ENCODE measurements around the gene MPO. TPM values are rescaled to one million over a fixed set of nuclear protein-coding genes. Genes with fewer than 3 reads are reported as not detected.

The MPO gene
- total RNA-seq, 1 donor from 2014 or later = not detected

GRCh38 chr17:58272367-58273280 is 8.1 kb downstream of the MPO start:
- no peaks in the 10 kb centered on the region for H3K36me3 ChIP-seq
- TF ChIP-seq, protein P1, sequence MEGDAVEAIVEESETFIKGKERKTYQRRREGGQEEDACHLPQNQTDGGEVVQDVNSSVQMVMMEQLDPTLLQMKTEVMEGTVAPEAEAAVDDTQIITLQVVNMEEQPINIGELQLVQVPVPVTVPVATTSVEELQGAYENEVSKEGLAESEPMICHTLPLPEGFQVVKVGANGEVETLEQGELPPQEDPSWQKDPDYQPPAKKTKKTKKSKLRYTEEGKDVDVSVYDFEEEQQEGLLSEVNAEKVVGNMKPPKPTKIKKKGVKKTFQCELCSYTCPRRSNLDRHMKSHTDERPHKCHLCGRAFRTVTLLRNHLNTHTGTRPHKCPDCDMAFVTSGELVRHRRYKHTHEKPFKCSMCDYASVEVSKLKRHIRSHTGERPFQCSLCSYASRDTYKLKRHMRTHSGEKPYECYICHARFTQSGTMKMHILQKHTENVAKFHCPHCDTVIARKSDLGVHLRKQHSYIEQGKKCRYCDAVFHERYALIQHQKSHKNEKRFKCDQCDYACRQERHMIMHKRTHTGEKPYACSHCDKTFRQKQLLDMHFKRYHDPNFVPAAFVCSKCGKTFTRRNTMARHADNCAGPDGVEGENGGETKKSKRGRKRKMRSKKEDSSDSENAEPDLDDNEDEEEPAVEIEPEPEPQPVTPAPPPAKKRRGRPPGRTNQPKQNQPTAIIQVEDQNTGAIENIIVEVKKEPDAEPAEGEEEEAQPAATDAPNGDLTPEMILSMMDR (IDR thresholded peaks at IDR 0.05) = no peak
- TF ChIP-seq POLR2A (IDR thresholded peaks at IDR 0.05) (no peak), POLR2AphosphoS5 (IDR thresholded peaks at IDR 0.05; ENCODE audit: insufficient read depth in 1 of 2, low read depth in 1 of 2) (no peak)
- no peaks in the 10 kb centered on the region for H3K4me1 ChIP-seq
- no peaks in the 10 kb centered on the region for H3K27me3 ChIP-seq
- H3K9me3 ChIP-seq = no peaks in the 10 kb centered on the region
- H3K4me3 ChIP-seq = no peak overlapping the region
- DNase-seq (ENCODE audit: extremely low spot score in 2 of 2) = no peak
- no peak overlapping the region for H3K27ac ChIP-seq
- intact Hi-C loops (cut with DNase I) = no loop called here

DNA sequence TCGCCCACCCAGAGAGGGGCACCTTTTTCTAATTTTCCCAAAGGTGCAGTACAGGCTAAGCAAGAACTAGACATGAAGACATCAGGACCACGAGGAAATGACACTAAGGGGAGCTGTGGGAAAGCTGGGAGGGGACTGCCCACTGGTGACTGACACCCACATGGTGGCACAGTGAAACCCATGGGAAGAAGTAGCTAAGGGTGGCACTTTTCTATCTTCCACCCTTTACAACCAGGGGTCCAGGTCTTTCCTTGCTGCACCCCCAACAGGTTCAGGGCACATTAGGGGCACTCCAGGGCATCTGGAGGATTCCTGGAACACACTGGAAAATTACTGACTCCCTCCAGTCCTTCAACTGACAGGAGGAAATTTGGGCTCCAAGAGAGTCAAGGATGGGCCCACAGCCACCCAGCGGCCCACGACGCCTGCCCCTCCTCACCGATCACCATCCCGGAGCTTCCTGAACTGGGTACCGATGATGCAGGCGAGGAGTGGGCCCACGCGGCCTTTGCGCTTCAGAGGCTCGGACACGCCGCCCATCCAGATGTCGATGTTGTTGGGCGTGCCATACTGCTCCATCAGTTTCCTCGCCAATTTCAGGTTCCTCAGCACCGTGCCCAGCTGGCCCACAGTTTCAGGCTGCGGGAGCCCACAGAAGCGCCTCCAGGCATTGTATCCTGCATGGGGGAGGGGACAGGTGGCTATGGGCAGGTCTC is 9.4 kb downstream of the MPO start:
- no peak for TF ChIP-seq POLR2AphosphoS5 (IDR thresholded peaks at IDR 0.05; ENCODE audit: insufficient read depth in 1 of 2, low read depth in 1 of 2)
- TF ChIP-seq, protein P1 (IDR thresholded peaks at IDR 0.05) = no peak
- TF ChIP-seq POLR2A (IDR thresholded peaks at IDR 0.05) = no peak
- no peaks in the 10 kb centered on the region for H3K27me3 ChIP-seq
- H3K9me3 ChIP-seq = no peaks in the 10 kb centered on the region
- H3K36me3 ChIP-seq = no peaks in the 10 kb centered on the region
- DNase-seq (ENCODE audit: extremely low spot score in 2 of 2) = no peak
- no peak overlapping the region for H3K27ac ChIP-seq
- H3K4me3 ChIP-seq = no peak overlapping the region
- intact Hi-C loops (cut with DNase I) = no loop called here
- H3K4me1 ChIP-seq = no peaks in the 10 kb centered on the region

DNA sequence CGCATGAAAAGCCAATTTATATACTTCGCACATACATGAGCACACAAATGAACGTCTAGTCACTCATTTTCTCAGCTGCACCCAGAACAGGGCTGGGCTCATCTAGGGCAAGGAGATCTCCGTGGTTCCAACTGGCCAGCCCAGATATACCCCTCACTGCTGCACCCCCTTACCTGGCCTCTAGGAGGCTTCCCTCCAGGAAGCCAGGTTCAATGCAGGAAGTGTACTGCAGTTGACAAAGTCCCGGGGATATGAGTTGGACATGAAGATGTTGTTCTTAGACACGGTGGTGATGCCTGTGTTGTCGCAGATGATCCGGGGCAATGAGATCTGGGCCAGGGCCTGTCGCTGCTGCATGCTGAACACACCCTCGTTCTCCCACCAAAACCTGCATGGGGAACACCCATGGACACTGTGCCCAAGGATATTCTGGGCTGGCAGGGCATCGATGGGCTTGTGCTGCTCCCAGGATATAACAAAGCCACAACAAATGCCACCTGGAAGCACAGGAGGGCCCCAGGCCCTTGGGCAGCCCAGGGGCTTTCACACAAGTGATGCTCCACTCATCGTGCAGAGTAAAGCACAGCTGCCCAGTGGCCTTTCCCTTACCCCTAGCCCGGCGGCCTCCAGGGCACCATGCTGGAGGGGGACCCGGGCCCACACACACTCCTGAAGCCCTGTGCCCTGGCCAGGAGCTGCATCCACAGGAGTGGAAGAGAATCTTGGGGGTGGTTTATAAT is 10.1 kb downstream of the MPO start:
- intact Hi-C loops (cut with DNase I) = no loop called here

GRCh38 chr17:58269557-58270291 is 11.0 kb downstream of the MPO start:
- no peak overlapping the region for H3K4me3 ChIP-seq
- no peaks in the 10 kb centered on the region for H3K9me3 ChIP-seq
- H3K36me3 ChIP-seq = no peaks in the 10 kb centered on the region
- H3K27me3 ChIP-seq = no peaks in the 10 kb centered on the region
- H3K4me1 ChIP-seq = no peaks in the 10 kb centered on the region
- no peak for DNase-seq (ENCODE audit: extremely low spot score in 2 of 2)
- TF ChIP-seq POLR2AphosphoS5 (IDR thresholded peaks at IDR 0.05; ENCODE audit: insufficient read depth in 1 of 2, low read depth in 1 of 2) = no peak
- no peak for TF ChIP-seq POLR2A (IDR thresholded peaks at IDR 0.05)
- TF ChIP-seq, protein P1 (IDR thresholded peaks at IDR 0.05) = no peak
- intact Hi-C loops (cut with DNase I) = no loop called here
- H3K27ac ChIP-seq = no peak overlapping the region

More for the DNA sequence above, 10.1 kb downstream of the MPO start:
- Histone ChIP-seq H3K9me3 (no peaks in the 10 kb centered on the region), H3K27ac (no peak overlapping the region), H3K36me3 (no peaks in the 10 kb centered on the region), H3K27me3 (no peaks in the 10 kb centered on the region), H3K4me1 (no peaks in the 10 kb centered on the region), H3K4me3 (no peak overlapping the region)
- TF ChIP-seq POLR2A (IDR thresholded peaks at IDR 0.05) = no peak
- TF ChIP-seq, protein P1 (IDR thresholded peaks at IDR 0.05) = no peak
- no peak for TF ChIP-seq POLR2AphosphoS5 (IDR thresholded peaks at IDR 0.05; ENCODE audit: insufficient read depth in 1 of 2, low read depth in 1 of 2)
- no peak for DNase-seq (ENCODE audit: extremely low spot score in 2 of 2)

All from vagina (tissue), 2 donors.